ENCODE results near the gene MYL6B. TPM values are rescaled to one million over a fixed set of nuclear protein-coding genes. Genes with fewer than 3 reads are reported as not detected.
A peak's percentile ranks its signal among the peaks of the same experiment; 100 is the strongest.

The MYL6B gene
- polyA plus RNA-seq, 2 of the 4 experiments (the other 2 are of a cell fraction): 67.0 to 83.9 TPM

GRCh38 chr12:56160894-56161689 is 8.7 kb downstream of the MYL6B start:
- DNase-seq (ENCODE audit: low read depth in 1 of 2, low spot score in 1 of 2) (no peak), ATAC-seq (no peak), FAIRE-seq (no peak)
- Histone ChIP-seq H3K27ac (peak overlapping the region in 1 of 2 experiments; percentile 97; a peak in 3 of 6 replicates), H3K4me1 (peaks cover 35% of the 10 kb centered on the region), H3K9me3 (no peaks in the 10 kb centered on the region), H3K4me3 (peak overlapping the region; percentile 74; the same call in 2 of the 3 replicates), H3K4me2 (peak overlapping the region; percentile 94)
- POLR2A ChIA-PET: interaction anchor here (0.8 to 1.2 kb wide), 2 partner anchors 9 to 33 kb away, joined by 3 to 4 read pairs; partner anchors contain the start of genes ESYT1 and MYL6B
- CTCF ChIA-PET: interaction anchor here (0.8 to 10.2 kb wide), 11 partner anchors 9 to 97 kb away, joined by 3 to 98 read pairs (median 3); partner anchors contain the start of genes ANKRD52, ESYT1, RNF41 and SMARCC2
- TF ChIP-seq PBX3 (IDR thresholded peaks at IDR 0.05) (0 out of 2 replicates have a peak, but pooled peaks have one; percentile 14), JUNB (IDR thresholded peaks at IDR 0.05) (no peak), POLR2AphosphoS2 (conservative IDR thresholded peaks at IDR 0.05; ENCODE audit: low read length) (peak; percentile 67; the same call in 1 of the 2 replicates)
- WGBS (ENCODE audit: missing lambda C conversion rate): 88% methylated on average over 11 of the region's 11 CpGs

- 93% methylated on average over 10 of the region's 10 CpGs for WGBS (ENCODE audit: missing lambda C conversion rate)
- POLR2A ChIA-PET: interaction anchor here (0.7 to 1.2 kb wide), 3 partner anchors 10 to 39 kb away, joined by 3 to 4 read pairs (median 4); partner anchors contain the start of genes ESYT1 and MYL6B
- CTCF ChIA-PET: interaction anchor here (0.6 to 10.2 kb wide), 14 partner anchors 10 to 1876 kb away, joined by 3 to 98 read pairs (median 4); partner anchors contain the start of genes ANKRD52, ESYT1, RNF41 and SMARCC2
- H3K4me3 ChIP-seq: no peak overlapping the region
- H3K27ac ChIP-seq: no peak overlapping the region
- peak overlapping the region; percentile 94; the same call in 1 of the 3 replicates for H3K4me2 ChIP-seq
- TF ChIP-seq ZSCAN20 (CRISPR knock-in tag; IDR thresholded peaks at IDR 0.05) (no peak), TP53 (CRISPR knock-in tag; IDR thresholded peaks at IDR 0.05) (no peak), BCL3 (IDR thresholded peaks at IDR 0.05) (0 out of 3 replicates have a peak, but pooled peaks have one; percentile 29), JUN (IDR thresholded peaks at IDR 0.05) (peak in 1 of 2 experiments; percentile 19; a peak in 1 of 5 replicates), HOXA7 (CRISPR knock-in tag; IDR thresholded peaks at IDR 0.05) (peak; percentile 27; the same call in 1 of the 2 replicates), ZC3H11A (IDR thresholded peaks at IDR 0.05) (no peak), POLR2AphosphoS2 (conservative IDR thresholded peaks at IDR 0.05; ENCODE audit: low read length) (no peak), RNF2 (IDR thresholded peaks at IDR 0.05; ENCODE audit: borderline replicate concordance, low read depth) (no peak)
- H3K4me1 ChIP-seq: peaks cover 33% of the 10 kb centered on the region
- ATAC-seq (no peak), DNase-seq (ENCODE audit: low read depth in 1 of 2, low spot score in 1 of 2) (no peak), FAIRE-seq (no peak)
- H3K9me3 ChIP-seq: no peaks in the 10 kb centered on the region
Measured at GRCh38 chr12:56161690-56162351, 9.4 kb downstream of the MYL6B start.

- ATAC-seq (no peak), DNase-seq (ENCODE audit: low read depth in 1 of 2, low spot score in 1 of 2) (no peak), FAIRE-seq (no peak)
- 83% methylated on average over 11 of the region's 11 CpGs for WGBS (ENCODE audit: missing lambda C conversion rate)
- POLR2A ChIA-PET: interaction anchor here (0.6 to 0.9 kb wide), 3 partner anchors 11 to 85 kb away, joined by 3 to 4 read pairs (median 4); partner anchors contain the start of gene ESYT1
- CTCF ChIA-PET: interaction anchor here (0.6 to 10.2 kb wide), 11 partner anchors 13 to 1877 kb away, joined by 3 to 98 read pairs (median 4); partner anchors contain the start of genes ANKRD52, ESYT1, SMARCC2 and ZC3H10
- Histone ChIP-seq H3K27ac (no peak overlapping the region), H3K9me3 (no peaks in the 10 kb centered on the region), H3K4me2 (no peak overlapping the region), H3K4me3 (no peak overlapping the region), H3K4me1 (peaks cover 27% of the 10 kb centered on the region)
- no peak for TF ChIP-seq CHD2 (IDR thresholded peaks at IDR 0.05; ENCODE audit: low read length, partially characterized antibody)
- peak; percentile 25; the same call in 1 of the 2 replicates for TF ChIP-seq FOSB (CRISPR knock-in tag; IDR thresholded peaks at IDR 0.05)
- no peak for TF ChIP-seq POLR2A (IDR thresholded peaks at IDR 0.05; ENCODE audit: low read length)
- TF ChIP-seq PBX3 (IDR thresholded peaks at IDR 0.05): 0 out of 2 replicates have a peak, but pooled peaks have one; percentile 32
- 0 out of 5 replicates have a peak, but pooled peaks have one; percentile 0 to 10 for TF ChIP-seq JUN (IDR thresholded peaks at IDR 0.05)
- peak; percentile 21; the same call in 1 of the 2 replicates for TF ChIP-seq HOXA7 (CRISPR knock-in tag; IDR thresholded peaks at IDR 0.05)
- no peak for TF ChIP-seq FOSL2 (IDR thresholded peaks at IDR 0.05)
- TF ChIP-seq FOSL2 (CRISPR knock-in tag; IDR thresholded peaks at IDR 0.05): no peak
- TF ChIP-seq POLR2AphosphoS2 (conservative IDR thresholded peaks at IDR 0.05; ENCODE audit: low read length): peak; percentile 80
Measured at GRCh38 chr12:56162468-56163290, 10.3 kb downstream of the MYL6B start.
